Liver (tissue), 9 donors: ENCODE results near the gene SELENOM. TPM values are rescaled to one million over a fixed set of nuclear protein-coding genes. Genes with fewer than 3 reads are reported as not detected.

Source experiments
- DNase-seq: peaks from one replicate; pipeline ENCODE4 v3.0.0-alpha.2; 2017; ENCODE audit warnings: low spot score
- H3K27ac ChIP-seq, 2 donors: one replicate each; pipeline ENCODE4 v1.7.0; 2013; ENCODE audit warnings: inconsistent platforms in 2 of 2, low read length in 2 of 2, control low read depth in 1 of 2, low read depth in 1 of 2, mild to moderate bottlenecking in 1 of 2
- H3K27me3 ChIP-seq, 4 donors: one replicate each; pipeline versions ENCODE4 v1.6.1 to v1.7.0; 2013; ENCODE audit warnings: low read length in 3 of 4, inconsistent platforms in 1 of 4, mild to moderate bottlenecking in 1 of 4, moderate library complexity in 1 of 4; ENCODE audit not compliant: control insufficient read depth in 4 of 4, insufficient read depth in 4 of 4
- H3K36me3 ChIP-seq, 4 donors: one replicate each; pipeline versions ENCODE4 v1.6.1 to v1.7.0; 2013; ENCODE audit warnings: low read length in 3 of 4, mild to moderate bottlenecking in 3 of 4, low read depth in 1 of 4, moderate library complexity in 1 of 4; ENCODE audit not compliant: control insufficient read depth in 4 of 4, insufficient read depth in 3 of 4
- H3K4me1 ChIP-seq, 4 donors: one replicate each; pipeline versions ENCODE4 v1.6.1 to v1.7.0; 2013; ENCODE audit warnings: low read length in 3 of 4, mild to moderate bottlenecking in 3 of 4, moderate library complexity in 1 of 4; ENCODE audit not compliant: control insufficient read depth in 4 of 4, insufficient read depth in 4 of 4
- H3K4me3 ChIP-seq, 3 donors: one replicate each; pipeline versions ENCODE4 v1.6.1 to v1.7.0; 2013; ENCODE audit warnings: low read length in 3 of 3, control low read depth in 1 of 3, low read depth in 1 of 3, mild to moderate bottlenecking in 1 of 3
- H3K9ac ChIP-seq, 2 donors: one replicate each; pipeline ENCODE4 v1.7.0; 2013; ENCODE audit warnings: low read length in 2 of 2, mild to moderate bottlenecking in 2 of 2, moderate library complexity in 2 of 2, control low read depth in 1 of 2, low read depth in 1 of 2
- H3K9me3 ChIP-seq, 4 donors: one replicate each; pipeline versions ENCODE4 v1.6.1 to v1.7.0; 2013; ENCODE audit warnings: low read length in 3 of 4; ENCODE audit not compliant: control insufficient read depth in 4 of 4
- ATF3 ChIP-seq: IDR thresholded peaks from 2 replicates; pipeline ENCODE4 v1.6.1; 2016; ENCODE audit warnings: antibody characterized with exemption
- CTCF ChIP-seq: fragments of 150-350 bp; IDR thresholded peaks from 2 replicates; pipeline ENCODE4 v1.5.1; 2017; ENCODE audit warnings: improper control_type of control experiment, low read depth, low read length; ENCODE audit not compliant: missing input control
- FOXA1 ChIP-seq: IDR thresholded peaks from 2 replicates; pipeline ENCODE4 v1.6.1; 2016; ENCODE audit warnings: antibody characterized with exemption
- FOXA2 ChIP-seq: IDR thresholded peaks from 2 replicates; pipeline ENCODE4 v1.6.1; 2016; ENCODE audit warnings: antibody characterized with exemption
- GABPA ChIP-seq, 2 donors: IDR thresholded peaks in 1 of 2; conservative IDR thresholded peaks in 1 of 2; 2 replicates each; pipeline ENCODE4 v1.6.1; 2016; ENCODE audit warnings: antibody characterized with exemption in 2 of 2, mild to moderate bottlenecking in 1 of 2, moderate library complexity in 1 of 2
- HNF4A ChIP-seq, 2 donors: conservative IDR thresholded peaks; 2 replicates each; pipeline ENCODE4 v1.6.1; 2016; ENCODE audit warnings: antibody characterized with exemption in 2 of 2, mild to moderate bottlenecking in 2 of 2
- HNF4G ChIP-seq: IDR thresholded peaks from 2 replicates; pipeline ENCODE4 v1.6.1; 2016; ENCODE audit warnings: antibody characterized with exemption
- MAX ChIP-seq: IDR thresholded peaks from 2 replicates; pipeline ENCODE4 v1.6.1; 2016; ENCODE audit warnings: antibody characterized with exemption
- NR2F2 ChIP-seq: IDR thresholded peaks from 2 replicates; pipeline ENCODE4 v1.6.1; 2016; ENCODE audit warnings: antibody characterized with exemption
- RAD21 ChIP-seq, 2 donors: IDR thresholded peaks; 2 replicates each; pipeline ENCODE4 v1.6.1; 2016; ENCODE audit warnings: antibody characterized with exemption in 2 of 2, mild to moderate bottlenecking in 2 of 2
- REST ChIP-seq: IDR thresholded peaks from 2 replicates; pipeline ENCODE4 v1.6.1; 2016; ENCODE audit warnings: antibody characterized with exemption, mild to moderate bottlenecking
- RXRA ChIP-seq, 2 donors: IDR thresholded peaks; 2 replicates each; pipeline ENCODE4 v1.6.1; 2017 to 2018; ENCODE audit warnings: antibody characterized with exemption in 2 of 2, mild to moderate bottlenecking in 1 of 2
- SP1 ChIP-seq: IDR thresholded peaks from 2 replicates; pipeline ENCODE4 v1.6.1; 2018; ENCODE audit warnings: antibody characterized with exemption, mild to moderate bottlenecking
- TAF1 ChIP-seq: conservative IDR thresholded peaks from 2 replicates; pipeline ENCODE4 v1.6.1; 2016; ENCODE audit warnings: antibody characterized with exemption, mild to moderate bottlenecking
- YY1 ChIP-seq: IDR thresholded peaks from 2 replicates; pipeline ENCODE4 v1.6.1; 2016; ENCODE audit warnings: antibody characterized with exemption, mild to moderate bottlenecking
- ZBTB33 ChIP-seq: IDR thresholded peaks from 2 replicates; pipeline ENCODE4 v1.6.1; 2016; ENCODE audit warnings: antibody characterized with exemption
- WGBS: extraction: QIAGEN DNeasy Blood & Tissue Kit; methylation state at CpG from one replicate; pipeline ENCODE4 v1.1.7; 2013; 5-methylcytosine and 5-hydroxymethylcytosine counted together
- polyA plus RNA-seq, 2 donors: library from polyadenylated mRNA; stranded (reverse) in 1 of 2; unstranded in 1 of 2; fragments of 200-250 nt in 1 of 2; fragments of >200 nt in 1 of 2; fragmentation: Nextera tagmentation in 1 of 2; extraction: Ambion mirVana in 1 of 2; gene quantifications; one replicate each; pipeline versions ENCODE4 v1.2.1 to v1.2.3, GENCODE V29; 2013 to 2015
- total RNA-seq, 2 donors: library from RNA; depleted of rRNA; stranded (reverse); fragments of >200 nt; gene quantifications; one replicate each; pipeline ENCODE4 v1.2.3, GENCODE V29; 2014
- donor health status: healthy.
- donor health status: healthy.
- donor health status: healthy.
- donor health status: healthy.
- donor health status: healthy.

The SELENOM gene
- total and polyA plus RNA-seq, 4 donors, result 3.0 to 17.3 (median 12.2) TPM

GRCh38 chr22:31092161-31092560 lies 15.2 kb downstream of the SELENOM start:
- H3K4me1 ChIP-seq, result peaks cover 0 to 2% (median 0%) of the 10 kb centered on the region in 4 donors
- DNase-seq, result no peak
- WGBS, result 96% methylated on average over 9 of the region's 9 CpGs
- H3K9me3 ChIP-seq, result no peaks in the 10 kb centered on the region
- H3K36me3 ChIP-seq, result peaks cover 0 to 5% (median 1%) of the 10 kb centered on the region in 4 donors
- no peak overlapping the region for H3K9ac ChIP-seq
- no peak overlapping the region for H3K27ac ChIP-seq
- TF ChIP-seq MAX (no peak), FOXA2 (no peak), HNF4A (conservative IDR thresholded peaks at IDR 0.05) (no peak), FOXA1 (no peak), ATF3 (no peak), SP1 (no peak), HNF4G (no peak), RXRA (IDR thresholded peaks at IDR 0.05) (no peak), REST (no peak), CTCF (no peak), GABPA (IDR thresholded peaks at IDR 0.05 in 1 of 2, conservative IDR thresholded peaks at IDR 0.05 in 1 of 2) (no peak), YY1 (no peak)
- no peaks in the 10 kb centered on the region for H3K27me3 ChIP-seq
- H3K4me3 ChIP-seq, result no peak overlapping the region

- DNase-seq, result no peak
- Histone ChIP-seq H3K27ac (no peak overlapping the region), H3K4me3 (no peak overlapping the region), H3K9ac (no peak overlapping the region), H3K36me3 (peaks cover 0 to 3% (median 1%) of the 10 kb centered on the region in 4 donors), H3K4me1 (peaks cover 0 to 2% (median 0%) of the 10 kb centered on the region in 4 donors), H3K27me3 (no peaks in the 10 kb centered on the region), H3K9me3 (no peaks in the 10 kb centered on the region)
- 88% methylated on average over 29 of the region's 29 CpGs for WGBS
- TF ChIP-seq NR2F2 (no peak), ZBTB33 (no peak), REST (no peak), GABPA (IDR thresholded peaks at IDR 0.05 in 1 of 2, conservative IDR thresholded peaks at IDR 0.05 in 1 of 2) (no peak), RAD21 (IDR thresholded peaks at IDR 0.05) (no peak), MAX (no peak), CTCF (no peak), TAF1 (no peak), FOXA1 (no peak)
Observed at GRCh38 chr22:31091106-31091975, 16.0 kb downstream of the SELENOM start.
